Right atrium auricular region (tissue), 2 donors: ENCODE data around the gene APOL4. TPM values are rescaled to one million over a fixed set of nuclear protein-coding genes. Genes with fewer than 3 reads are reported as not detected.
"Not testable (repeated sequence)": the region's sequence is repeated elsewhere in the genome, so short reads cannot be mapped to it uniquely, and the experiment has no call there.

Experiments
- DNase-seq: peaks from one replicate; pipeline ENCODE4 v3.0.0-alpha.2; 2019; ENCODE audit warnings: low spot score
- H3K27ac ChIP-seq, 2 donors: fragments of 200-600 bp; sonication (generic); 1 replicate in 1 of 2; 2 replicates in 1 of 2; pipeline ENCODE4 v1.5.1; 2016 to 2019
- H3K27me3 ChIP-seq, 2 donors: fragments of 200-600 bp; sonication (generic); one replicate each; pipeline versions ENCODE4 v1.5.1 to v1.6.0; 2017 to 2019
- H3K36me3 ChIP-seq: fragments of 200-600 bp; sonication (generic); one replicate; pipeline ENCODE4 v1.5.1; 2016
- H3K4me1 ChIP-seq, 2 donors: fragments of 200-600 bp; sonication (generic); one replicate each; pipeline versions ENCODE4 v1.5.1 to v1.6.0; 2017 to 2019
- H3K4me3 ChIP-seq, 2 donors: fragments of 200-600 bp; sonication (generic); 1 replicate in 1 of 2; 2 replicates in 1 of 2; pipeline ENCODE4 v1.5.1; 2017 to 2019; ENCODE audit warnings: mild to moderate bottlenecking in 1 of 2, moderate library complexity in 1 of 2
- H3K9me3 ChIP-seq, 2 donors: fragments of 200-600 bp; sonication (generic); one replicate each; pipeline ENCODE4 v1.5.1; 2019
- CTCF ChIP-seq, 2 donors: fragments of 200-600 bp; sonication (generic); IDR thresholded peaks; one replicate each; pipeline ENCODE4 v1.5.1; 2019; ENCODE audit warnings: antibody characterized with exemption in 2 of 2
- total RNA-seq, 2 donors: library from RNA; depleted of rRNA; stranded (reverse); fragments of >200 nt; gene quantifications; one replicate each; pipeline ENCODE4 v1.1.0, GENCODE V29; 2016

APOL4 gene
- total RNA-seq, 2 donors from 2014 or later, result 0.24 to 2.1 TPM

DNA sequence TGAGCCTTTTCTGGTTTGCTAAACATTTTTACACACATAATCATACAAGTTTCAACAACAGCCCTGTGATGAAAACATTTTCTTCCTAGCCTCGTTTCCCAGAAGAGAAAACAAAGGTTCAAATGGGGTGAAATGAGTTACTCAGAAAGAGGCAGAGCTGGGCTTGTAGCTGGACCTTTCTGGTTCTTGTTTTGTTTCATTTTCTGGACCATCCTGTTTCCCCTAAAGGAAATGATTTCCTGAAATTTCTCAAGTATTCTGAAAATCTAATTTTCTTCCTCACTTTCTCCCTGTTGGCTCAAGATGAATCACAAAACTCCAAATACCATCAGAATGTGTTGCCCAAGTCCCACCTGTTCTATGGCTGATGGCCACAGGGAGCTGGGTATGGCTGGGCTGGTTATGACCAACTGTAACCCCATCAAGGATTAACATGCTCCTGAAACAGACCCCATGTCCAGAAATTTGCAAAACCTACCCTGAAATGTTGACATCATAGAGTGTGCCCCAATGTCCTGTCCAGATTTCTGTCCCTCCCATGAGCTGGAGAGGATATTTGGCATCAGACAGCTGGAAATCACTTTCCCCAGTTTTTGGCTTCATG, 6.7 kb upstream of the APOL4 start:
- Histone ChIP-seq H3K36me3 (no peaks in the 10 kb centered on the region), H3K4me1 (peaks cover 0 to 4% of the 10 kb centered on the region in 2 donors), H3K27me3 (no peaks in the 10 kb centered on the region), H3K4me3 (no peak overlapping the region), H3K9me3 (no peaks in the 10 kb centered on the region), H3K27ac (no peak overlapping the region)
- no peak for TF ChIP-seq CTCF (IDR thresholded peaks at IDR 0.05)
- no peak for DNase-seq

GRCh38 chr22:36206255-36206654, 4.6 kb upstream of the APOL4 start:
- Histone ChIP-seq H3K9me3 (no peaks in the 10 kb centered on the region), H3K27me3 (no peaks in the 10 kb centered on the region), H3K4me3 (no peak overlapping the region), H3K4me1 (peaks cover 0 to 13% of the 10 kb centered on the region in 2 donors), H3K27ac (no peak overlapping the region), H3K36me3 (no peaks in the 10 kb centered on the region)
- TF ChIP-seq CTCF (IDR thresholded peaks at IDR 0.05), result no peak
- no peak for DNase-seq

DNA sequence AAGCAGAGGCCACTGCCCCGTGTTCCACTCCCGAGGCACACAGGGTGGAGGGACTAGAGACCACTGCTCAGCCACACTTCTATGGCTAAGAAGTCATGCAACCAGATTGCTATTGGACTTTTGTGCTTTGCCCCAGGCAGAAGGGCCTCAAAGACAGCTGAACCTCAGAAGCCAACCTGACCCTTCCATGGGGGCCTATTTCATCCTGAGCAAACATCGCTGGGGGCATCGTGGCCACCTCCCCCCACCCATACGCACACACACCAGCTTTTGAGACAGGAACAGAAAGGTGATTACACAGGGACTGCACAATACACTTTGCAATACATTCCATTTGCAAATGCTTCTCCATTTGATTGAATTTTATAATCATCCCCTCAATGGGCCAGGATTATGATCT, 4.0 kb upstream of the APOL4 start:
- H3K4me1 ChIP-seq, DNase-seq: not testable (repeated sequence)

GRCh38 chr22:36204632-36205015, 3.0 kb upstream of the APOL4 start:
- H3K36me3 ChIP-seq, result no peaks in the 10 kb centered on the region
- no peak for DNase-seq
- no peak overlapping the region for H3K27ac ChIP-seq
- no peaks in the 10 kb centered on the region for H3K9me3 ChIP-seq
- no peak for TF ChIP-seq CTCF (IDR thresholded peaks at IDR 0.05)
- no peak overlapping the region for H3K4me3 ChIP-seq
- H3K27me3 ChIP-seq, result no peaks in the 10 kb centered on the region
- H3K4me1 ChIP-seq, result peaks cover 0 to 10% of the 10 kb centered on the region in 2 donors

More for the DNA sequence above, 4.0 kb upstream of the APOL4 start:
- H3K4me3 ChIP-seq, H3K36me3 ChIP-seq, H3K9me3 ChIP-seq, H3K27ac ChIP-seq, H3K27me3 ChIP-seq: not testable (repeated sequence)

GRCh38 chr22:36204001-36204631, 2.5 kb upstream of the APOL4 start:
- Histone ChIP-seq H3K27me3 (no peaks in the 10 kb centered on the region), H3K4me3 (no peak overlapping the region), H3K4me1 (peaks cover 0 to 16% of the 10 kb centered on the region in 2 donors), H3K36me3 (no peaks in the 10 kb centered on the region), H3K9me3 (no peaks in the 10 kb centered on the region), H3K27ac (no peak overlapping the region)
- no peak for DNase-seq
- no peak for TF ChIP-seq CTCF (IDR thresholded peaks at IDR 0.05)

GRCh38 chr22:36203441-36203840, 1.8 kb upstream of the APOL4 start:
- H3K27me3 ChIP-seq, H3K9me3 ChIP-seq, DNase-seq, H3K4me3 ChIP-seq, H3K27ac ChIP-seq, H3K36me3 ChIP-seq: not testable (repeated sequence)
- H3K4me1 ChIP-seq, result peaks cover 0 to 22% of the 10 kb centered on the region in 2 donors

DNA sequence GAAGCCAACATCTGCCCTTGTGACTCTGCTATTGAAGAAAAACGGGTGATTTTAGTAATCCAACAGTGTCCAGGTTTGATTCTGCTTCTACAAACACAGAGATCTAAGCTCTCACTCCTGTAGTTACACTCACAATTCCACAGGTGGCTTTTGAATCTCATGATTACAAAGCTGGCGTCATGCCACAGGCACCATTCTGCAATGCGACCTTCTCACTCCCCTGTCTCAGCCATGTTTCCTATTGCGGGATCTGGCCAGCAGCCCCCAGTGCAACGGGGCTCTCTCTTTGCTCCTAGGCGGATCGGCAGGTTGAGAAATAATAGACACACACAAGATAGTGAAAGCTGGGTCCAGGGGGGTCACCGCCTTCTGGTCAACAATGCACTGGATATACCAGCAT, 1.3 kb upstream of the APOL4 start:
- H3K27ac ChIP-seq, H3K36me3 ChIP-seq, H3K27me3 ChIP-seq, H3K9me3 ChIP-seq, DNase-seq, H3K4me3 ChIP-seq: not testable (repeated sequence)
- H3K4me1 ChIP-seq, result peaks cover 0 to 25% of the 10 kb centered on the region in 2 donors

DNA sequence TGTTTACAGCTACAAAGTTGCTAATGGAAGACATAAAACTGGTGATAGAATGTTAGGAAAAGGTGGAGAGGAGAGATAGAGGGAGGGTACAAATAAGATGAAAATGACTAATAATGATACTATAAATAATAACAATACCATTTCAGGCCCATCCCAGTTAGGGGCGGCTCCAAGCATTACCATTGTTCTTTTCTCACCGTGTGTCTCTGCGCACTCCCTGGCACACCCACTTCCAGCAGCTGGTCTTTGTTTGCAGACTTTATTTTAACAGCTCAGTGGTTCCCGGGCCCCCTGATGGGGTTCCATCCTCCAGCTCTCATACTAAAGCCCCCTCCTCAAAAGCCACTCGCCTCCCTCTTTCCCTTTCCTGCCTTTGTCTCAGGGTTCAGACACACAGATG, 584 bp downstream of the APOL4 start:
- not testable (repeated sequence) for H3K36me3 ChIP-seq, H3K9me3 ChIP-seq, H3K27ac ChIP-seq, H3K27me3 ChIP-seq, H3K4me3 ChIP-seq, DNase-seq
- peaks cover 0 to 42% of the 10 kb centered on the region in 2 donors for H3K4me1 ChIP-seq
